DMS114 treated with DMSO at 0.1 percent for 48 hours (cell line): Measurements from ENCODE around the gene PML.
"Not testable (repeated sequence)": the region's sequence is repeated elsewhere in the genome, so short reads cannot be mapped to it uniquely, and the experiment has no call there.

ENCODE experiments used
- DNase-seq: peaks from one replicate; lab custom pipeline; 2025; ENCODE audit not compliant: unreplicated experiment; lab: John Stamatoyannopoulos, UW

The PML gene

DNA sequence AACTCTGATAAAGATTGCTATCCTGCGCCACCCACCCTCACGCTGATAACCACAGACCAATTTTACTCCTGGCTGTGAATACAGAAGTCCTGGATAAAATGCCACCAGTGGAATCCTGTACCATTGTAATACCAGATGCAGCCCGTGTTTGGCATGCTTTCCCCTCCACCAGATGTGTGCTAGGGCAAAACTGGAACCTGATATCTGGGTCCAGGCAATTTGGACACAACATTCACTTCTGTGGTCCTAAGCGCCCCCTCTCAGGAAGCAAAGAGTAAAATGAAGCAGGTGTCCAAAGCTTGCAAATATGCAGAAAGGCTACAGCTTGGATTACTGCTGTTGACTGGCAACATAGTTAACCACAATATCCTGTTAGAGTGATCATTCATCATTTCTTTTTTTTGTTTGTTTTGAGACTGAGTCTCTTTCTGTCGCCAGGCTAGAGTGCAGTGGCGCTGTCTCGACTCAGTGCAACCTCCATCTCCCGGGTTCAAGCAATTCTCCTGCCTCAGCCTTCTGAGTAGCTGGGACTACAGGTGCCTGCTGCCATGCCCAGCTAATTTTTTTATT lies 35.4 kb upstream of the PML start:
- DNase-seq, result no peak

- no peak for DNase-seq
These were observed 34.7 kb upstream of the PML start for GRCh38 chr15:73959801-73960200.

GRCh38 chr15:73960472-73961070 lies 33.9 kb upstream of the PML start:
- DNase-seq, result not testable (repeated sequence)

DNA sequence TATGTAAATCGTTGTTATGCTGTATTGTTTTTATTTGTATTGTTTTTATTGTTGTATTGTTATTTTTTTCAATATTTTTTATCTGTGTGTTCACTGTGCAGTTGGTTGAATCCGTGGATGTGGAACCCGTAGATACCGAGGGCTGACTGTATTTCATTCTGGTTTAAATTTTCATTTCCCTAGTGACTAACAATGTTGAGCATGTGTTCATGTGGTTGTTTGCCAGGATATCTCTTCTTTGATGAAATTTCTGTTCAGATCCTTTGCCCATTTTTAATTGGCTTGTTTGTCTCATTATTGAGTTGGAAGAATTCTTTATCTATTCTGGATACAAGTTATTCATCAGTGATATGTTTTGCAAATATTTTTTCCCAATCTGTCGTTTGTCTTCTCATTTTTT lies 32.1 kb upstream of the PML start:
- DNase-seq, result no peak

- DNase-seq, result peak; percentile 82
These were observed 29.8 kb upstream of the PML start for GRCh38 chr15:73964736-73965093.

DNA sequence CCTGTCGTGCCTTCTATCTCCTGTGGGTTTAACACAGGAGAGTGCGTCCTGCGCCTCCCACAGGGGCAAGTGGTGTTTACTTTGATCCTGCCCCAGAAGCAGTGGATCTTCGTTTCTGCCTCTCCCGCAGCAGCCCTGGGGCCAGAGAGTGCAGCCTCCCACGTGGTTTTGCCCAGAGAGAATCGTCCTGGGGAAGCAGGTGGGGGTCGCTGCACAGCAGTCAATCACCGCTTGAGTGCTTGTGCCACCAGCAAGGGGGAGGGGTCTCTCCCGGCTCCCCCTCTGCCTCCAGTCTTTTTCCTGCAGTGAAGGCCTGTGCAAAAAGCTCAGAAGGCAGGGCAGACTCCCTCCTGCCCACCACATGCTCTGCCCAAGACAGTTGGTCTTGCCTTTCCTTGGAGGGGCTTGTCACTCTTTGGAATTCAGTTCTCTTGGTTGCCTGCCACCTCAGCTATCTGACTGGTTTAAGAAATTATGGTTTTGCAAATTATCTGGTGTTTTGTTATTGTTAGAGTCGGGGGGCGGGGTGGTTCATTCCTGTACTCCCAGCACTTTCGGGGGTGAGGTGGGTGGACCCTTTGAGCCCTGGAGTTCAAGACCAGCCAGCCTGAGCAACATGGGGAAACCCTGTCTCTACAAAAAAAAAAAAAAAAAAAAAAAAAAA lies 29.3 kb upstream of the PML start:
- DNase-seq, result no peak

GRCh38 chr15:73965758-73966113 lies 28.8 kb upstream of the PML start:
- no peak for DNase-seq

DNA sequence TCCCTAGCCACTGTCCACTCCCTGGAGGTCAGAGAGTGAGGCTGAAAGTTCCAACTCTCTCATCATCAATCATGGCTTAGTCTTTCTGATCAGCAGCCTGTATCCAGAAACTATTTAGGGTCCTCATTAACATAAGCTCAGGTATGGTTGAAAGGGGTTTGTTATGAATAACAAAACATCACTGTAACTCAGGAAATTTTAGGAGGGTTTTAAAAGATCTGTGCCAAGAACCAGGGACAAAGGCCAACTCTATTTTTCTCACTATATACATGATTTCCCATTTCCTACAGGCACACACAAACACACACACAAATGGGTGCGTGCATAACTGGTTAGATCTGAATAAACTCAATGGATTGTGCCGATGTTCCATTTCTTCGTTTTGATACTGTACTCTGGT lies 26.1 kb upstream of the PML start:
- no peak for DNase-seq

- DNase-seq, result no peak
These were observed 25.3 kb upstream of the PML start for GRCh38 chr15:73969151-73969759.

GRCh38 chr15:73972984-73973682 lies 21.4 kb upstream of the PML start:
- DNase-seq, result peak; percentile 77

GRCh38 chr15:73973683-73974200 lies 20.8 kb upstream of the PML start:
- DNase-seq, result not testable (repeated sequence)

DNA sequence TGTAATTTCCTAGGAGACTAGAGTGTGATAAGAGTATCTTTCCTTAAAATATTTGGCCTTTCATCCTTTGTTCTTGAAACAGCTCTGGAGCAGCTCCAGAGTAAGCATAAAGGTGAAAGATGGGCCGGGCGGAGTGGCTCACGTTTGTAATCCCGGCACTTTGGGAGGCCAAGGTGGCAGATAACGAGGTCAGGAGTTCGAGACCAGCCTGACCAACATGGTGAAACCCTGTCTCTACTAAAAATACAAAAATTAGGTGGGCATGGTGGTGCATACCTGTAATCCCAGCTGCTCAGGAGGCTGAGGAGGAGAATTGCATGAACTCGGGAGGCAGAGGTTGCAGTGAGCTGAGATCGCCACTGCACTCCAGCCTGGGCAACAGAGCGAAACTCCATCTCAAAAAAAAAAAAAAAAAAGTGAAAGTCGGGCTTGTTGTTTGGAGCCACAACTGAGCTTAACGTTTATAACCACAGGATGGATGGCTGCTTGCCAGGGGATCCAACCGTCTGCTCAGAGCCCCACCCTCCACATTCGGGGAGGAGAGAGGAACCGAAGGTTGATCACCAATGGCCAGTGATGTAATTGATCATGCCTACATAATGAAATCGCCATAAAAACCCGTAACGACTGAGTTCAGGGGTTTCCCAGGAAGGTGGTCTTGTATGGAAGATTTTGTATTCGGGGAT lies 18.9 kb upstream of the PML start:
- not testable (repeated sequence) for DNase-seq

- DNase-seq, result no peak
These were observed 15.6 kb upstream of the PML start for GRCh38 chr15:73978896-73979295.

DNA sequence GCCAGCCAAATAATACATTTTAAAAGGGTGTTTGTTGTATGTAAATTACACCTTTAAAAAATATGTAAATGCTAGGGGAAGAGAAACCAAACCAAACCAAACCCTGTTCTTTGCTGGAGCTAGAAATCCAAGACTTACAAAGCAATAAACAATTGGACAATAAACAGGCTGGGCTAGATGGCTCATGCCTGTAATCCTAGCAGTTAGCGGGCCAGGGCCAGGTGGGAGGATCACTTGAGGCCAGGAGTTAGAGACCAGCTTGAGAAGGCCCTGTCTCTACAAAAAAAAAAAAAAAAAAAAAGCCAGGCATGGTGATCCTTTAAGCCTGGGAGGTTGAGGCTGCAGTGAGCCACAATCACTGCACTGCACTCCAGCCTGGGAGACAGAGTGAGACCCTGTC lies 14.9 kb upstream of the PML start:
- no peak for DNase-seq

GRCh38 chr15:73981761-73982221 lies 12.7 kb upstream of the PML start:
- DNase-seq, result no peak

DNA sequence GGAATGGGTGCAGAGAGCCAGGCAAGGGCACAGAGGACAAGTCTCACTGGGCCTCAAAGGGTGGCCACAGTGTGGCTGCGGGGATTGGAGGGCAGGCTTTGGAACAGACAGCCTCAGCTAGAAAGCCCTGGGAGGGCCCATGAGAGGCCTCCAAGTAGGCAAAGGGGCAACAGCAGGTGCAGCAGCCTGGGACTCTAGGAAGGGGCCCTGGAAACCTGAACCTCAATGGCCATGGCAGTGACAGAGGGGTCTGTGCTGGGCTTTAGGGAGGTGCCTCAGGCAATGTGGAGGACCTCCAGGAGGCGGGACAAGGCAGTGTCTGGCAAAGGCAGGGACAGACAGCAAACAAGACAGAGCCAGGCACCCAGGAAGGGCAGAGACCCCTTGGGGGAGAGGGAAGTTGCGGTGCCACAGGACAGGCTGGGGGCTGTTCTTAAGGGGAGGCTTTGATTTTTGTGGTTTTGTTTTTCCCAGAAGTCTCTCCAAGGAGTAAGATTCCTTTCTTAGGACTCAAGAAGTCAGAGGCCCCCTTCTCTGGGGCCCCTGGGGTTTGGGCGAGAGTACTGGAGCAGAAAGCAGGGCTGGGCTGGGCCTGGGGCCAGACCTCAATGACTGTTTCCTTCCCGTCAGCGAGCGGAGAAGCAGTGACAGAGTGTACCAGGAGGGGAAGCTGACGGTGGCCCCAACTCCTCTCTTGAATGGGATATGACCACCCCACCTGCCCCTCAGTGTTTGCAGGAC lies 12.1 kb upstream of the PML start:
- DNase-seq, result no peak

- no peak for DNase-seq
These were observed 11.2 kb upstream of the PML start for GRCh38 chr15:73983211-73983727.

GRCh38 chr15:73983773-73984172 lies 10.7 kb upstream of the PML start:
- no peak for DNase-seq

DNA sequence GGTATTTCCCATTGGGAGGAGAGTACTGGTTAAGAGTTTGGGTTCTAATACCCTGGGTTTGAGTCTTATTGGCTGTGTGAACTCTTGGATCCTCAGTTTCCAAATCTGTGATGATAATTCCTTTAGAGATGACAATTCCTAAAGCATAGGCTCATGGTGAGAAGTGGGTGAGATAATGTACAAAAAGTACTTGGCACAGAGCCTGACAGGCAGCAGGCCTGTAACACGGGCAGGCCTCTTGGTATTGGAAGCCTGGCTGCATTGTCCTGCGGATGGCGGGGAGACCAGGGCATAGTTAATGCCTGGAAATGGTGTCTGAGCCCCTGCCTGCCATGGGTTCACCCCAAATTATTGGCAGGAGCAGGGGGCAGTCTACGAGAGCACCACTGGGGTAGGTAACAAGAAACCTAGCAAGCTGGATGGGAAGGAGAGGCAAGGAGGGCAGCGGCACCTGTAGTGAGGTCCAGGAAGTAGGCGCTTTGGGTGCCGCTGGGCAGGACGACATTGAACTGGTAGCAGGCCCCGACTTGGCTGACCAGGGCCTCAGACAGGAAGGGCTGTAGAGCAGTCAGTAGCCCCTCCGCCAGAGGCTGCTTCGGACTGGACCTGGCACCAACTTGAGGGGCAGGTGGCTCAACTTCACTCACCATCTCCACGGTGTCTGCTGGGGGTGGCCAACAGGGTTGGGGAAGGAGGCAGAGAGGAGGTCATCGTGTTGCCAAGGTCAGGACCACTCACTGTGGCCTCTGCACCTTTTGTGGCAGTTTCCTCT lies 10.1 kb upstream of the PML start:
- DNase-seq, result no peak
